DMS53 treated with DMSO at 0.1 percent for 48 hours (cell line): ENCODE results near the gene DUSP6.

Experiments used
- DNase-seq: peaks from one replicate; lab custom pipeline; 2025; ENCODE audit not compliant: unreplicated experiment; lab: John Stamatoyannopoulos, UW

The DUSP6 gene

DNA sequence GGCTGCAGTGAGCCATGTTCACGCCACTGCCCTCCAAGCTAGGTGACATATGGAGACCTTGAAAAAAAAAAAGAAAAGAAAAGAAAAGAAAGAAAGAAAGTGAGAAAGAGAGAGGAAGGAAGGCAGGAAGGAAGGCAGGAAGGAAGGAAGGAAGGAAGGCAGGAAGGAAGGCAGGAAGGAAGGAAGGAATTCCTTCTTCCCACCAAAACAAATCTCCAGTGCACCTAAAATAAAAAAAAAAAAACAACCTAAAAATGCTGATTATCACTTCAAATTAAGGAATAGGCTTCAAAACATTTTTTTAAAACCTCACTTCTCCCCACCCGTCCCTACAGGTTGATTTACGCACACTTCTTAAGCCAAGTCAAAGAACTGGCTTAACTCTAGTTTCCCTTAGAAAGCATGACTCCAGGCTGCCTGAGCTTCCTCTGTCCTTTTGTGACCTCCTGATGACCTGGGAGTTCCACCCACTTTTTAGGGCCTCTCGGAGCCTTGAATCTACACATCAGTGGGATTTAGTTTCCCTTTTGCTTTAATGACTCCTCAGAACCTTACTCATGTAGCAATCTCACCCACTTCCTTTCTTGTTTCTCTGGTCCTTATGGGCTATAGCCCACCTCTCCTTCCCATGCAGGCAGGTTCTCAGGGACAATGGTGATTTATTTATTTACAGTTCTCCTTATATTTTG is 18.6 kb downstream of the DUSP6 start:
- no peak for DNase-seq

DNA sequence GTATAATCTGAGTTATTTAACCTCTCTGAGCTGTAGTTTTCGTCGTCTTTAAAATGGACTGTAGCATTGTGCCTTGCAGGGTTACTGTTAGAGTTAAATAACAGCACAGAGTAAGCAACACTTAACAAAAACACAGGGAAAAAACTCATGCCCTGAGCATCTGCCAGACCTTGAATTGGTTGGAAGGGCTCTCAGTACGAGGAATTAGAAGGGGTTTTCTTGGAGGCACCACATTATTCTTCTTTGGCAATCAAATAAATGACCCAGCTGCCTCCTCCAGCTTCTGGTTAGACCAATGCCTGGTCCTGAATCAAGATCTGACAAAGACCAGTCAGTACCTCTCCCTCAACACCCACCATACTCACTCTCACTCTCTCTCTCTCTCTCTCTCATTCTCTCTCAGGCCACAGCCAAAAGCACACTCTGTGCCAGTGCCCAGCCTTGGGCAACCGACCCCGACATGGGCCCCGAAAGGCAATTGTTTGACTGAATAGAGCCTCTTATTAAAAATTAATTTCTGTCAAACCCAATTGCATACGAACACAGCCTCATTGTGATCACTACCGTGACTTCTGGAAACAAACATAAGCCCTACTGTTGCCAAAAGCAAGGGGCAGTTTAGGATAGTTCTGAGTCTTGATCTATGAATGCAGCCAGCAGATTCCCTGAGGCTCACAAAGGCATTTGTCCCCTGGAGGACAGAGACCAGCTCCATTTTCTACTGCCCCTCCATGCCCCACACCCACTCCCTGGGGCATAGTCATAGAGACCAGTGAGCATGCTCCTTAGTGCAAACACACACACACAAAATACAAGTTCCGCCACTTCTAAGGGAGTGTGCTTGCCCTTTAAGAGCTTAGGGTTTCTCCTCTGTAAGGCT is 23.9 kb downstream of the DUSP6 start:
- no peak for DNase-seq

DNA sequence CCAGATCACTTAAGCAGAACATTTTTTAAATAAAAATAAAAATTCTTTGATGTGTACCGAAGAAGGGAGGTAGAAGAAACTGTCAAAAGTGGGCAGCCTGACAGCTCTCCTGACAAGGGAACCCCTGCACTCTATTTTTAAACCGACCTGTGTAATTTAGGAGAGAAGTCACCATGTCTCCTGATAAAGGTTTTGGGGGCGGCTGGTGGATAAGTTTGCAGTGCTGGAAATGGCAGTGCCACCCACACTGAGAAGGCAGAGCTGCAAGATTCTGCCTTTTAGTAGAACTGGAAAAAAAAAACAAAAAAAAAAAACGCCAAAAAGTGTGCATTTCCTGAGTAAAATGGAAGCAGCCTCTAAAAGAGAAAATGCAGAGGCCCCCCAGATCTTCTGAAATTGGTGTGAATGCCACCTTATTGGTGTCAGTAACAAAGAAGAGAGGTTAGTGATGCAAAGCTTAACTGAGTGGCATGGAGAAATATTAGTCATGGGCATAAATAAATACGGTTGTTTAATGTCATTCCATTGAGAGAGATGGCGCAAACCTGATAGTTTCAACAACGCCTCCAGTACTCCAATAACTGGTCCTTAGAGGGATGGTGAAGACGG is 24.7 kb downstream of the DUSP6 start:
- DNase-seq = no peak

DNA sequence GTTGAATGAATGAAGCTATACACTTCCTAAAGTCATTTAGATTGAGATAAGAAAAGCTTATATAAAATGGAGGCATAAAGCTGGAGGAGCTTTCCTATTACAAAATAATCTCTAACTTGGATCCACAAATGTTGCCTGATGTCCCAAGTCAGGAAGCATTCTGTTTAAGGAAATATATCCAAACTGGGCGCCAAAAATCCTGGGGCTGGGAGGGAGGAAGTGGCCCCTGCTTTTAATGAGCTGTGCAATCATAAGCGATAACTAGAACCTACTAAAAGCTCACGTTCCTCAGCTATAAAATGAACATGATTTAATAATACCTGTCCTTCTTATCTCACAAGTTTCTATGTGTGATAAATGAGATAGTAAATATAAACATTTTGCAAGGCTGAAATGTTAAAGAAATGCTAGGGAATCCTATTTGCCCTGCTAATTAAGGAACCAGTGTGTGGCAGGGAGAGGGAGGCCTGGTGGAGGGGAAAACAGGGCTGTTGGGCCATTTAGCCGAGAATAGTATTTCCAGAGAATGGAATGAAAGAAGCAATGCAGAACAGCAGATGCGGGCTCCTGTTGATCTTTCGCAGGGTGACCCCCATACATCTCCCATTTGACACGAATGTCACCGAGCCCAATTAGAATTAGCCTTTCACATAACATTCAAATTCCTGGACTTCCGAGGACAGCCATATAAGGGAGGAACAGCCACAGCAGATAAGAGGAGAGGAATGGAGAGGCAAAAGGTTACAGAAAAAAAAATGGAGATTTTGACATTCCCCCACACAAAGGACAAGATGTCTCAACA is 25.9 kb downstream of the DUSP6 start:
- no peak for DNase-seq

GRCh38 chr12:89325495-89325894 is 26.8 kb downstream of the DUSP6 start:
- DNase-seq = no peak

DNA sequence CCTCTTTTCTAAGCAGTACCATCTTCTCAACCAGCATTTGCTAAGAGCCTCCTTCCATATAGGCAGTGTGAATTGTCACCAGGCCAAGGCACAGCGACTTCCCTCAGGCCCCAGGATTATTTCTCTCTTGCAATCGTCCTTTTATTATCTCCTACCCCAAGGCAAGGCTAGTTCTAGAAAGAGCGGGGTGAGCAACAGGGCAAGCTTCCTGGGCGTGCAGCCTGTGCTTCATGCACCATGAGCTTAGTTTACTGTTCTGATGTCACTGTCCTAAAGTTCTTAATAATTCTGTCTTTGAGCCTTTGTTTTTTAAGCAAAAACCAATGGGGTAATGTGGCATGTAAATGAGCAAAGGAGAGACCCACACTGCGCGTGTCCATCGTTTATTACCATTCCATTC is 27.9 kb downstream of the DUSP6 start:
- no peak for DNase-seq

DNA sequence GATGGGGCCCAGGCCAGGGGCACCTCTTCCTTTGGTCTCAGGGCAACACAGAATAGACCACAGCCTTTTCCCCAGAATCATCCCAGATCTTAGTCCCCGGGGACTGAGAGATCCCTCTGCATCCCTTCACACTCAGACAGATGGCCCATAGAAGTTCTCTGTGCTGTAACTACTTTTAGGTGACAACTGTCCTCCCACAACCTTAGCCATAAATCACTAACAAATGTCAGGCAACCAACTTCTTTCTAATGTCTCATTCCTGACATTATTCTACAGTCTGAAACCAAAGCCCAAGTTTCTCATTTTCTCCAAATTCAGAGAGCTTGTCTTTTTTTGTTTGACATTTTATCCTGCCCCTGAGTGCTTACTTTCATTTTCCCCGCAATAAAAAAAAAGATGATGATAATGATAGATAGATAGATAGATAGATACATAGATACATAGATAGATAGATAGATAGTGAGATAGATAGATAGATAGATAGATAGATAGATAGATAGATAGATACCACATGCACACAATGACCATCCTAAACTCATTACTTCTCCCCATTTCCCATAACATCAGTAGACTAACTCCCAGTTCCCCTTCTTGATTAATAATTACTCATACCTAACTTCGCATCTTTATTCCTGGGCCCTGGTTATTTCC is 28.6 kb downstream of the DUSP6 start:
- no peak for DNase-seq

- DNase-seq = no peak
These were observed 31.6 kb downstream of the DUSP6 start for GRCh38 chr12:89320735-89321134.

- DNase-seq = no peak
These were observed 32.7 kb downstream of the DUSP6 start for GRCh38 chr12:89319606-89320005.

DNA sequence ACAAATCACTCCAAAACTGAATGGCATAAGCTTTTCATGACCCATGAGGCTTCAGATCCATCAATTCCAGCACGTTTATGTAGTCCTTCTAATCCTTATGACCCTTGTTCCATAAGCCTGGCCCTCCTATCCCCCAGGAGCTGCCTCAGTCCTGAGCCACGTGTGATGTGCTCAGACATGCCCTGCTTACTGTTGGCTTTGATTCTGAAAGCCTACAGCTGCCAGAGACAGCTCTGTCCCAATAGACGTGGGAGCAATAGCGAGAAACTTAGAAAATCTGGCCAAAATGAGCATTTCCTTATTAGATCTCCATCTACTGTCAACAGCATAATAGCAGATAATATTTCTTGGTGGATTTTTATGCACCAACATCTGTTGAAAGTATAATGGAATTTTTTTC is 33.2 kb downstream of the DUSP6 start:
- DNase-seq = no peak

DNA sequence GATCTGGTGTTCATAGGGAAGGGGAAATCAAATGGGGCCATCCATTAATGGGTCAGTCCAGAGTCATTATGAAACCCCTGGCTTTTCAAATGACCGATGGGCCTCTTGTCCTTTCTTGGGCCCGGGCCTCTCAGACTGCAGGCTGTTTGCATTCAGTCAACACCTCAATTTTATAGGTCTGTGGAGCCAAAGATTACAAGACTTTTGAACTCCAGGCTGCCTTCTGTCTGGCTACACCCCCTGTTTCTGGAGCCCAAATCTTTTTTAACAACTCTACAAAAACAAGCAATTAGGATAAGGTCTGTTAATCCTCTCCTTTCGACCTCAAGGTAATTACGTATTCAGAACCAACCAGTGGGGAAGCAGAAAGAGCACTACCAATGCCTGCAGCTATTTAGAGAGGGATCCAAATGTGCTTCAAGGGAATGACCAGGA is 35.6 kb downstream of the DUSP6 start:
- DNase-seq = no peak

DNA sequence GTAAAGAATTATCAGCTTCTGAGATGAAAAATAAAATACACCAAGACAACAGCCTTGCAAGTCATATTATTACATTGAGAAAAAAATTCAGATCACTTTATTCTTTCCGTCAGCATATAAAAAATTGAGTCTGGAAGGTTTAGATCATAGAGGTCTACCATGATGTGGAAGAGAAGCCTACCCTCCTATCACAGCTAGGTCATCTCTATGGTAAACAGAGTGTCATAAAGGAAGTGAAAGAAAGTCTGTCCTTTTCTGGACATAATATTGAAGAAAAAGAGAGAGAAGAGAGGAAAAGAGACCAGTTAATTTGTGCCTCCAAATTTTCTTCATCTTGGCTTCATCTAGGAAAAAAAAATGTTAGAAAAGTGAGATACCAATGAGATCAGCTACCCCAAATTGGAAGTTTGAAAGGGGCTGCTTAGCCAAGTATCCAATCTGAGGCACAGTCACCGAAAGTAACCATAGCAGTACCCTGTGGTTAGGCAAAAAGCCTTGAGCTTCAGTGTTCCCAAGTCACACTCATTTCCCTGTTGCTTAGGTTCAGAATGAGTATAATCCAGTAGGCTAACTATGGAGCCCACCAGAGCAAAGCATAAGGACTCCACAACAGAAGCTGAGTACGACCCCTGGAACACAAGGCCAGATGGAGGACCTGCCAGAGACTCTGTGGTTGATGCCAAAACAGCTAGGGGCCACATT is 38.1 kb downstream of the DUSP6 start:
- no peak for DNase-seq

GRCh38 chr12:89311703-89312293 is 40.5 kb downstream of the DUSP6 start:
- no peak for DNase-seq

GRCh38 chr12:89309815-89310214 is 42.5 kb downstream of the DUSP6 start:
- no peak for DNase-seq

GRCh38 chr12:89309440-89309802 is 42.9 kb downstream of the DUSP6 start:
- DNase-seq = no peak

GRCh38 chr12:89307474-89308253 is 44.6 kb downstream of the DUSP6 start:
- peak; percentile 26 for DNase-seq

- no peak for DNase-seq
These were observed 45.4 kb downstream of the DUSP6 start for GRCh38 chr12:89306827-89307473.

- DNase-seq = no peak
These were observed 46.9 kb downstream of the DUSP6 start for GRCh38 chr12:89305373-89305772.
